Measurements from ENCODE around the gene OR4C13. TPM values are rescaled to one million over a fixed set of nuclear protein-coding genes. Genes with fewer than 3 reads are reported as not detected.

Gene OR4C13
- not detected for total RNA-seq

GRCh38 chr11:49952091-49952490, at the start of gene OR4C13:
OR4C13 (plus strand) TSS chr11:49952391; CDS start chr11:49952423, 32 bp downstream.

GRCh38 chr11:49982435-49982834, 30.2 kb downstream of the OR4C13 start, which contains the start of gene OR4C12:
OR4C12 (minus strand) TSS chr11:49982535; CDS start chr11:49982501, 34 bp downstream.

Other genes starting within 250 kb of the OR4C13 start
- not detected for gene OR4C12, start 30.1 kb downstream of the OR4C13 start, total RNA-seq
- not detected for gene OR4C45, start 80.5 kb downstream of the OR4C13 start, total RNA-seq

Measured in diencephalon (tissue), 1 donor.